Measurements from ENCODE around the gene ZNF407.

DNA sequence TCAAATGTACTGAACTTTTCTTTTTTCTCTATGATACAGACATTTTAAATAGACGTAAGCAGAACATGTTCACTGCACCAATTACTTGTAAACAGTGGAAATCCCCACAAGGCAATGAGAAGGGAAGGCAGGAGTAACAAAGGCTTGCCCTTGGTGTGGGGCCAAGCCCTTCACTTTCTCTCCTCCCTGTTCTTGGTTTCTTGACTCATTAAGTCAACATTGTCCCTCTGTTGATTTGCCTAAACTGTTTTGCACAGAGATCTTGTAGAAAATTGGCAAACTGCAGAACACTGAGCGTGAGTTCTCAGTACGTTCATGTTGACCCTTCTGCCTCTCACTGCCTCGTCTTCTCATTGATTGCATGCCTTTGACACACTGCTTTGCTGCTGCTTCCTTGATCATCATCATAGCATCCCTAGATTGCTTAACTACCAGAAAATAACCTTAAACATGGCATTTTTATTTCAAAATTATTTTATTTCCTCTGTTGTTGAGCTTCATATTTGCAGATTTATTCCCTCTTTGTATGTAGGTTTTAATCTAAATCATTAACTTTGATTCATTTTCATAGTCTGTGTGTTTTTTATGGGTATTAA lies 353.6 kb downstream of the ZNF407 start:
- TF ChIP-seq, protein P1, sequence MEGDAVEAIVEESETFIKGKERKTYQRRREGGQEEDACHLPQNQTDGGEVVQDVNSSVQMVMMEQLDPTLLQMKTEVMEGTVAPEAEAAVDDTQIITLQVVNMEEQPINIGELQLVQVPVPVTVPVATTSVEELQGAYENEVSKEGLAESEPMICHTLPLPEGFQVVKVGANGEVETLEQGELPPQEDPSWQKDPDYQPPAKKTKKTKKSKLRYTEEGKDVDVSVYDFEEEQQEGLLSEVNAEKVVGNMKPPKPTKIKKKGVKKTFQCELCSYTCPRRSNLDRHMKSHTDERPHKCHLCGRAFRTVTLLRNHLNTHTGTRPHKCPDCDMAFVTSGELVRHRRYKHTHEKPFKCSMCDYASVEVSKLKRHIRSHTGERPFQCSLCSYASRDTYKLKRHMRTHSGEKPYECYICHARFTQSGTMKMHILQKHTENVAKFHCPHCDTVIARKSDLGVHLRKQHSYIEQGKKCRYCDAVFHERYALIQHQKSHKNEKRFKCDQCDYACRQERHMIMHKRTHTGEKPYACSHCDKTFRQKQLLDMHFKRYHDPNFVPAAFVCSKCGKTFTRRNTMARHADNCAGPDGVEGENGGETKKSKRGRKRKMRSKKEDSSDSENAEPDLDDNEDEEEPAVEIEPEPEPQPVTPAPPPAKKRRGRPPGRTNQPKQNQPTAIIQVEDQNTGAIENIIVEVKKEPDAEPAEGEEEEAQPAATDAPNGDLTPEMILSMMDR (IDR thresholded peaks at IDR 0.05; ENCODE audit: low read length) = no peak
- TF ChIP-seq EZH2 (optimal IDR thresholded peaks at IDR 0.05; ENCODE audit: low read depth, low read length) (no peak), EZH2phosphoT487 (IDR thresholded peaks at IDR 0.05; ENCODE audit: low read length) (no peak)

All from MM.1S (cell line).